ENCODE data around the gene MLIP.

DNA sequence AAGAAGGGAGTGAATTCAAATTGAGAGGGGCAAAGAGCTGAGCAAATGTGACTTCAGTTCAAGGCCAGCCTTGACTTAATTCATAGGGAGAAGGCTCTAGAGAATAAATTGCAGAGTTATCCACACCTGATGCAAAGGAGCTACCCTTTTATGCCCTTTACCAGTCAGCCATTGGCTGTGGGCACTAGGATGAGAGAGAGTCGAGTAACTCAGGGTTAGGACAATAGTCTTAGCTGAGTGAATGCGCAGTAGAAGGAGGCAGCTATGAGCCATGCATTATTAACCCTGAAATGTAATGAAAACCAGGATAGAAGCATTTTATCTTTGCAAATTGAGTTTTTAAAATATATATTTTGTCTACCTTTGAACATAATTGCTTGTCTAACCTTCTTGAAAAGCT lies 134.0 kb downstream of the MLIP start:
- TF ChIP-seq EZH2 (IDR thresholded peaks at IDR 0.05) (no peak), EZH2phosphoT487 (IDR thresholded peaks at IDR 0.05) (no peak)
- TF ChIP-seq, protein P1, sequence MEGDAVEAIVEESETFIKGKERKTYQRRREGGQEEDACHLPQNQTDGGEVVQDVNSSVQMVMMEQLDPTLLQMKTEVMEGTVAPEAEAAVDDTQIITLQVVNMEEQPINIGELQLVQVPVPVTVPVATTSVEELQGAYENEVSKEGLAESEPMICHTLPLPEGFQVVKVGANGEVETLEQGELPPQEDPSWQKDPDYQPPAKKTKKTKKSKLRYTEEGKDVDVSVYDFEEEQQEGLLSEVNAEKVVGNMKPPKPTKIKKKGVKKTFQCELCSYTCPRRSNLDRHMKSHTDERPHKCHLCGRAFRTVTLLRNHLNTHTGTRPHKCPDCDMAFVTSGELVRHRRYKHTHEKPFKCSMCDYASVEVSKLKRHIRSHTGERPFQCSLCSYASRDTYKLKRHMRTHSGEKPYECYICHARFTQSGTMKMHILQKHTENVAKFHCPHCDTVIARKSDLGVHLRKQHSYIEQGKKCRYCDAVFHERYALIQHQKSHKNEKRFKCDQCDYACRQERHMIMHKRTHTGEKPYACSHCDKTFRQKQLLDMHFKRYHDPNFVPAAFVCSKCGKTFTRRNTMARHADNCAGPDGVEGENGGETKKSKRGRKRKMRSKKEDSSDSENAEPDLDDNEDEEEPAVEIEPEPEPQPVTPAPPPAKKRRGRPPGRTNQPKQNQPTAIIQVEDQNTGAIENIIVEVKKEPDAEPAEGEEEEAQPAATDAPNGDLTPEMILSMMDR (IDR thresholded peaks at IDR 0.05), result no peak

Data from neural progenitor cell (in vitro differentiated cells).